HCT116 (cell line): ENCODE data around the gene ZNF197. TPM values are rescaled to one million over a fixed set of nuclear protein-coding genes. Genes with fewer than 3 reads are reported as not detected.

Experiments
- ATAC-seq: fragments of 200-7000 bp; cut with Tn5 transposase; 2 replicates; pipeline ENCODE4 v1.9.1; 2020; ENCODE audit warnings: mild to moderate bottlenecking, moderate library complexity
- BruUV-seq: library from RNA; stranded (reverse); fragments of 400-500 nt; replicated peaks from 2 replicates; lab custom pipeline; 2021; lab: Mats Ljungman, UMichigan
- CTCF ChIA-PET: fragments of 300-600 bp; sonication (Branson Sonifier 250); formaldehyde crosslinking; loops from one replicate; lab custom pipeline; 2021; ENCODE audit warnings: antibody characterized with exemption; lab: Charles Lee
- POLR2A ChIA-PET: fragments of 300-600, 350-600 bp; sonication (Branson Sonifier 250); formaldehyde crosslinking; loops from one replicate; lab custom pipeline; 2021; ENCODE audit warnings: antibody characterized with exemption; lab: Charles Lee
- RAD21 ChIA-PET, 2 experiments: fragments of 300-600 bp; sonication (Branson Sonifier 250); formaldehyde crosslinking; loops; one replicate each; lab custom pipeline; 2023; ENCODE audit warnings: low total read pairs in 2 of 2; ENCODE audit not compliant: uncharacterized antibody in 2 of 2, unreplicated experiment in 2 of 2, low non-redundant PET in 1 of 2; lab: Charles Lee
- DNase-seq: peaks from one replicate; pipeline ENCODE4 v3.0.0-alpha.2; 2010; ENCODE audit warnings: low read depth, low spot score
- H2AFZ ChIP-seq: fragments of 200-600 bp; shearing (Covaris generic), sonication (generic); 2 replicates; pipeline ENCODE4 v1.6.1; 2017; ENCODE audit warnings: low read depth, mixed run types, mixed read lengths, antibody characterized with exemption, low read length; ENCODE audit not compliant: poor library complexity, severe bottlenecking
- H3K27ac ChIP-seq: 2 replicates; pipeline ENCODE4 v1.5.1; 2012; ENCODE audit warnings: low read depth, low read length
- H3K27me3 ChIP-seq: fragments of 200-600 bp; sonication (generic); 2 replicates; pipeline ENCODE4 v1.6.1; 2016; ENCODE audit warnings: mixed run types, low read length, mixed read lengths; ENCODE audit not compliant: insufficient read depth
- H3K36me3 ChIP-seq, 2 experiments: fragments of 200-500 bp in 1 of 2; fragments of 200-600 bp in 1 of 2; sonication (Bioruptor generic) in 1 of 2; sonication (generic) in 1 of 2; 2 replicates each; pipeline versions ENCODE4 v1.5.1 to v1.6.1; 2014 to 2016; ENCODE audit warnings: low read length in 2 of 2, inconsistent platforms in 1 of 2, mixed read lengths in 1 of 2, mixed run types in 1 of 2; ENCODE audit not compliant: insufficient read depth in 2 of 2, control insufficient read depth in 1 of 2
- H3K4me1 ChIP-seq, 2 experiments: fragments of 200-600 bp in 1 of 2; sonication (generic) in 1 of 2; 2 replicates each; pipeline versions ENCODE4 v1.5.1 to v1.6.1; 2012 to 2017; ENCODE audit warnings: low read length in 2 of 2, inconsistent platforms in 1 of 2, mild to moderate bottlenecking in 1 of 2, mixed read lengths in 1 of 2, mixed run types in 1 of 2, moderate library complexity in 1 of 2; ENCODE audit not compliant: insufficient read depth in 2 of 2, control insufficient read depth in 1 of 2
- H3K4me2 ChIP-seq: fragments of 200-600 bp; sonication (generic); 2 replicates; pipeline ENCODE4 v1.6.1; 2017; ENCODE audit warnings: mixed run types, low read length, mixed read lengths
- H3K4me3 ChIP-seq, 2 experiments: fragments of 200-600 bp in 1 of 2; sonication (generic) in 1 of 2; replicated peaks in 1 of 2; 2 replicates each; pipeline ENCODE4 v1.5.1; 2011 to 2016; ENCODE audit warnings: low read length in 2 of 2, control low read depth in 1 of 2, low read depth in 1 of 2, mild to moderate bottlenecking in 1 of 2, mixed read lengths in 1 of 2, mixed run types in 1 of 2
- H3K79me2 ChIP-seq: fragments of 200-600 bp; sonication (generic); 2 replicates; pipeline ENCODE4 v1.6.1; 2017; ENCODE audit warnings: mild to moderate bottlenecking, mixed run types, low read length, moderate library complexity, mixed read lengths; ENCODE audit not compliant: insufficient read depth
- H3K9ac ChIP-seq: fragments of 200-600 bp; sonication (generic); 2 replicates; pipeline ENCODE4 v1.6.1; 2016; ENCODE audit warnings: low read length, mixed read lengths
- H3K9me2 ChIP-seq: fragments of 200-600 bp; sonication (generic), shearing (Covaris generic); 2 replicates; pipeline ENCODE4 v1.6.1; 2017; ENCODE audit warnings: mixed run types, mild to moderate bottlenecking, moderate library complexity; ENCODE audit not compliant: insufficient read depth
- H3K9me3 ChIP-seq, 2 experiments: fragments of 200-500 bp in 1 of 2; fragments of 200-600 bp in 1 of 2; sonication (Bioruptor generic) in 1 of 2; sonication (generic) in 1 of 2; 2 replicates each; pipeline ENCODE4 v1.6.1; 2014 to 2017; ENCODE audit warnings: low read length in 2 of 2, mixed read lengths in 2 of 2, inconsistent platforms in 1 of 2, low read depth in 1 of 2, mild to moderate bottlenecking in 1 of 2, mixed run types in 1 of 2, moderate library complexity in 1 of 2; ENCODE audit not compliant: control insufficient read depth in 1 of 2, insufficient read depth in 1 of 2
- H4K20me1 ChIP-seq: fragments of 200-600 bp; sonication (generic), shearing (Covaris generic); 2 replicates; pipeline ENCODE4 v1.6.1; 2017; ENCODE audit warnings: mixed run types, mild to moderate bottlenecking, moderate library complexity; ENCODE audit not compliant: insufficient read depth
- CEBPB ChIP-seq: IDR thresholded peaks from 2 replicates; pipeline ENCODE4 v1.6.1; 2012; ENCODE audit warnings: low read depth
- ELF1 ChIP-seq: IDR thresholded peaks from 2 replicates; pipeline ENCODE4 v1.6.1; 2012; ENCODE audit warnings: low read depth, borderline replicate concordance
- EZH2 ChIP-seq: fragments of 200-600 bp; sonication (generic); IDR thresholded peaks from 2 replicates; pipeline ENCODE4 v1.6.1; 2017; ENCODE audit warnings: antibody characterized with exemption, mixed run types
- EZH2phosphoT487 ChIP-seq: fragments of 200-600 bp; IDR thresholded peaks from 2 replicates; pipeline ENCODE4 v1.6.1; 2018; ENCODE audit warnings: antibody characterized with exemption, borderline replicate concordance
- FOSL1 ChIP-seq: IDR thresholded peaks from 2 replicates; pipeline ENCODE4 v1.6.1; 2012; ENCODE audit warnings: low read depth
- JUND ChIP-seq: IDR thresholded peaks from 2 replicates; pipeline ENCODE4 v1.6.1; 2012
- POLR2A ChIP-seq: IDR thresholded peaks from 2 replicates; pipeline ENCODE4 v1.7.0; 2011; ENCODE audit warnings: borderline replicate concordance; ENCODE audit not compliant: insufficient read depth, insufficient read length; ENCODE audit errors: extremely low read depth
- POLR2AphosphoS5 ChIP-seq: IDR thresholded peaks from 2 replicates; pipeline ENCODE4 v1.6.1; 2011; ENCODE audit warnings: mild to moderate bottlenecking, low read depth, low read length, moderate library complexity
- RAD21 ChIP-seq: IDR thresholded peaks from 2 replicates; pipeline ENCODE4 v1.6.1; 2012; ENCODE audit warnings: low read depth, mild to moderate bottlenecking
- SRF ChIP-seq: IDR thresholded peaks from 2 replicates; pipeline ENCODE4 v1.6.1; 2012; ENCODE audit warnings: low read depth
- TCF7L2 ChIP-seq: IDR thresholded peaks from 2 replicates; pipeline ENCODE4 v1.7.0; 2011; ENCODE audit warnings: borderline replicate concordance, inconsistent platforms; ENCODE audit not compliant: insufficient read depth, insufficient read length; ENCODE audit errors: extremely low read depth
- ZNF274 ChIP-seq: fragments of 200-500 bp; sonication (Bioruptor generic); IDR thresholded peaks from 2 replicates; pipeline ENCODE4 v1.6.1; 2014; ENCODE audit warnings: mild to moderate bottlenecking, low read depth, low read length, inconsistent platforms
- intact Hi-C: fragments of 100-400 bp; cut with micrococcal nuclease; formaldehyde crosslinking; loops from 2 replicates; pipeline ENCODE4 v1.10.0; 2022
- total RNA-seq: library from RNA; stranded (reverse); gene quantifications from one replicate; pipeline ENCODE4 v1.2.1, GENCODE V29; 2021; ENCODE audit not compliant: unreplicated experiment
- TF ChIP-seq, protein P1 (sequence below): IDR thresholded peaks from 2 replicates; pipeline ENCODE4 v1.6.1; 2012
- TF ChIP-seq, protein P2 (sequence below): IDR thresholded peaks from 2 replicates; pipeline ENCODE4 v1.6.1; 2012; ENCODE audit warnings: low read depth
- TF ChIP-seq, protein P3 (sequence below): IDR thresholded peaks from 2 replicates; pipeline ENCODE4 v1.6.1; 2012

Gene ZNF197
- total RNA-seq, 1 experiment from 2014 or later, result 16.5 TPM

DNA sequence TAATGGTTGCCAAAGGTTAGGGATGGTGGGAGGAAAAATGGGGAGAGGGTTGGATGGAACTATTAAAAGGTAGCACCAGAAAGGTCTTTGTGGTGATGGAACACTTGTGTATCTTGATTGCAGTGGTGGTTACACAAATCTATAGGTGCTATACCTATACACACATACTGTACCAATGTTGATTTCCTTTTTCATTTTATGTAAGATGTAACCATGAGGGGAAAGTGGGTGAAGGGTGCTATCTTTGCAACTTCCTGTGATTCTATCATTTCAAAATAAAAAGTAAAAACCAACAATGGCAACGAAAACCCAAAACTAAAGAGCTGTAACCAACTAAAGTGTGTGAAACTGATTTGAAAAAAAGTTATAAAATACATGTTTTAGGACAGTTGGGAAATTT lies 22.9 kb downstream of the ZNF197 start:
- ChIA-PET POLR2A (interaction anchor here (1.2 kb wide), 1 partner anchor 23 kb away, joined by 5 read pairs; the partner anchor contains the start of gene ZNF197), RAD21 (no interaction called here), CTCF (no interaction called here)
- H3K79me2 ChIP-seq, result peaks cover 25% of the 10 kb centered on the region
- H3K4me1 ChIP-seq, result peaks cover 4 to 9% of the 10 kb centered on the region in 2 experiments; a peak in 2 of 4 replicates
- H3K27ac ChIP-seq, result no peak overlapping the region
- H3K9me3 ChIP-seq, result peaks cover 11 to 12% of the 10 kb centered on the region in 2 experiments; a peak in 3 of 4 replicates
- H4K20me1 ChIP-seq, result no peaks in the 10 kb centered on the region
- no peaks in the 10 kb centered on the region for H3K27me3 ChIP-seq
- intact Hi-C loops, result loop anchor here (1.0 to 10.0 kb wide), 2 partner anchors 22 to 267 kb away; partner anchors contain the start of gene ZNF197
- H3K9me2 ChIP-seq, result no peaks in the 10 kb centered on the region
- peaks cover 20 to 28% of the 10 kb centered on the region in 2 experiments for H3K36me3 ChIP-seq
- no peak overlapping the region for H3K9ac ChIP-seq
- no peak for ATAC-seq
- H2AFZ ChIP-seq, result peak overlapping the region; percentile 64
- H3K4me2 ChIP-seq, result peak overlapping the region; percentile 87
- no TSS peak for BruUV-seq
- TF ChIP-seq JUND, result no peak
- TF ChIP-seq EZH2phosphoT487, result no peak
- no peak for TF ChIP-seq TCF7L2
- TF ChIP-seq FOSL1, result no peak
- TF ChIP-seq RAD21, result no peak
- no peak for TF ChIP-seq SRF
- H3K4me3 ChIP-seq, result peak overlapping the region; percentile 96 to 98
- DNase-seq, result no peak

DNA sequence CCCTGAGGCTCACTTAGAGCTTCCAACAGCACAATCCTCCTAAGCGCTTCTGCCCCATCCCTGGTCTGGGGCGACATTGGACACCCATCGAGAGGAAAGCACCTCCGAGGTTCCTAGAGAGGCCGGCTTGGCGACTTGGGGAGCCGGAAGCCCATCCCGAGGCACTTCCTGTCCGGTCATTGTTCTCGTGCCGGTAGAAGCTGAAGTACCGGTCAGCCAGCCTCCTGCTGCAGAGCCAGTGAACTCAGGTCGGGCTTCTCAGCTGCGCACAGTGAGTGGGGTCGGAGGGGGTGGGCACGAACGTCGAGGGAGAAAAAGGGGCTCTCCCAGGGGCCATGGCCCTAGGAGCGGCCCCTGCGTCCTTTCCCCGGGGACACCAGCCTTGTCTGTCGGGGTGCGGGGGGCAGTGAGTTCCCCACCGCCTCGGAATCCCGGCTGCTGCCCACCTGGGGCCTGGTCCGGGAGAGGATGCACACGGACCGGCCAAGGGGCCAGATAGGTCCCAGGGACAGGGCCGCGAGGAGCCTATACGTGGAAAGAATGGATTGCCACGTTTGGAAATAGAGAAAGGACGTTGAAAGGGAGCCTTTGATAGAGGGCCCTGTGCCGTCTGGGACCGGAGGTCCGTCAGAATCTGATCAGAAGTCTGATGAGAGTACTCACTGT lies 23.9 kb downstream of the ZNF197 start, which contains the start of gene ZNF35:
Gene ZNF35, plus strand, starts transcription at position 169 of the 666 bp plus-strand sequence. CDS start 2,336 bp downstream, outside the sequence.
- H3K27me3 ChIP-seq, result no peaks in the 10 kb centered on the region
- no peaks in the 10 kb centered on the region for H3K9me2 ChIP-seq
- H3K4me3 ChIP-seq, result peak within 1 kb of the TSS; percentile 96 to 98
- H3K27ac ChIP-seq, result peak within 1 kb of the TSS; percentile 52
- H3K36me3 ChIP-seq, result peaks cover 24 to 29% of the 10 kb centered on the region in 2 experiments
- peaks cover 1 to 3% of the 10 kb centered on the region in 2 experiments; a peak in 2 of 4 replicates for H3K9me3 ChIP-seq
- H2AFZ ChIP-seq, result peak within 1 kb of the TSS; percentile 64
- CTCF ChIA-PET, result no interaction called here
- POLR2A ChIA-PET, result interaction anchor here (1.2 kb wide), 1 partner anchor 24 kb away, joined by 5 read pairs; the partner anchor contains the start of gene ZNF197
- DNase-seq (peak; percentile 87), ATAC-seq (peak; percentile 98)
- intact Hi-C loops, result loop anchor here (1.0 to 10.0 kb wide), 2 partner anchors 23 to 266 kb away; partner anchors contain the start of gene ZNF197
- peaks cover 25% of the 10 kb centered on the region for H3K79me2 ChIP-seq
- H3K4me1 ChIP-seq, result peaks cover 4 to 9% of the 10 kb centered on the region in 2 experiments; a peak in 2 of 4 replicates
- peak within 1 kb of the TSS; percentile 87 for H3K4me2 ChIP-seq
- BruUV-seq, result TSS peak; percentile 66
- H3K9ac ChIP-seq, result peak within 1 kb of the TSS; percentile 80
- RAD21 ChIA-PET, result no interaction called here
- H4K20me1 ChIP-seq, result no peaks in the 10 kb centered on the region
- peak; percentile 86 for TF ChIP-seq POLR2AphosphoS5
- TF ChIP-seq, protein P1, sequence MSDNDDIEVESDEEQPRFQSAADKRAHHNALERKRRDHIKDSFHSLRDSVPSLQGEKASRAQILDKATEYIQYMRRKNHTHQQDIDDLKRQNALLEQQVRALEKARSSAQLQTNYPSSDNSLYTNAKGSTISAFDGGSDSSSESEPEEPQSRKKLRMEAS, result peak; percentile 74
- no peak for TF ChIP-seq ZNF274
- TF ChIP-seq, protein P2, sequence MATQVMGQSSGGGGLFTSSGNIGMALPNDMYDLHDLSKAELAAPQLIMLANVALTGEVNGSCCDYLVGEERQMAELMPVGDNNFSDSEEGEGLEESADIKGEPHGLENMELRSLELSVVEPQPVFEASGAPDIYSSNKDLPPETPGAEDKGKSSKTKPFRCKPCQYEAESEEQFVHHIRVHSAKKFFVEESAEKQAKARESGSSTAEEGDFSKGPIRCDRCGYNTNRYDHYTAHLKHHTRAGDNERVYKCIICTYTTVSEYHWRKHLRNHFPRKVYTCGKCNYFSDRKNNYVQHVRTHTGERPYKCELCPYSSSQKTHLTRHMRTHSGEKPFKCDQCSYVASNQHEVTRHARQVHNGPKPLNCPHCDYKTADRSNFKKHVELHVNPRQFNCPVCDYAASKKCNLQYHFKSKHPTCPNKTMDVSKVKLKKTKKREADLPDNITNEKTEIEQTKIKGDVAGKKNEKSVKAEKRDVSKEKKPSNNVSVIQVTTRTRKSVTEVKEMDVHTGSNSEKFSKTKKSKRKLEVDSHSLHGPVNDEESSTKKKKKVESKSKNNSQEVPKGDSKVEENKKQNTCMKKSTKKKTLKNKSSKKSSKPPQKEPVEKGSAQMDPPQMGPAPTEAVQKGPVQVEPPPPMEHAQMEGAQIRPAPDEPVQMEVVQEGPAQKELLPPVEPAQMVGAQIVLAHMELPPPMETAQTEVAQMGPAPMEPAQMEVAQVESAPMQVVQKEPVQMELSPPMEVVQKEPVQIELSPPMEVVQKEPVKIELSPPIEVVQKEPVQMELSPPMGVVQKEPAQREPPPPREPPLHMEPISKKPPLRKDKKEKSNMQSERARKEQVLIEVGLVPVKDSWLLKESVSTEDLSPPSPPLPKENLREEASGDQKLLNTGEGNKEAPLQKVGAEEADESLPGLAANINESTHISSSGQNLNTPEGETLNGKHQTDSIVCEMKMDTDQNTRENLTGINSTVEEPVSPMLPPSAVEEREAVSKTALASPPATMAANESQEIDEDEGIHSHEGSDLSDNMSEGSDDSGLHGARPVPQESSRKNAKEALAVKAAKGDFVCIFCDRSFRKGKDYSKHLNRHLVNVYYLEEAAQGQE, result no peak
- no peak for TF ChIP-seq EZH2phosphoT487
- peak; percentile 45; the same call in 1 of the 2 replicates for TF ChIP-seq SRF
- peak; percentile 49 for TF ChIP-seq POLR2A
- TF ChIP-seq ELF1, result peak; percentile 56
- TF ChIP-seq JUND, result 0 out of 2 replicates have a peak, but pooled peaks have one; percentile 24
- TF ChIP-seq, protein P3, sequence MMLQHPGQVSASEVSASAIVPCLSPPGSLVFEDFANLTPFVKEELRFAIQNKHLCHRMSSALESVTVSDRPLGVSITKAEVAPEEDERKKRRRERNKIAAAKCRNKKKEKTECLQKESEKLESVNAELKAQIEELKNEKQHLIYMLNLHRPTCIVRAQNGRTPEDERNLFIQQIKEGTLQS, result no peak
- no peak for TF ChIP-seq FOSL1
- TF ChIP-seq TCF7L2, result no peak
- TF ChIP-seq CEBPB, result no peak
- TF ChIP-seq EZH2, result no peak
